Measurements from ENCODE around the gene ACAD11.

Gene ACAD11, protein sequence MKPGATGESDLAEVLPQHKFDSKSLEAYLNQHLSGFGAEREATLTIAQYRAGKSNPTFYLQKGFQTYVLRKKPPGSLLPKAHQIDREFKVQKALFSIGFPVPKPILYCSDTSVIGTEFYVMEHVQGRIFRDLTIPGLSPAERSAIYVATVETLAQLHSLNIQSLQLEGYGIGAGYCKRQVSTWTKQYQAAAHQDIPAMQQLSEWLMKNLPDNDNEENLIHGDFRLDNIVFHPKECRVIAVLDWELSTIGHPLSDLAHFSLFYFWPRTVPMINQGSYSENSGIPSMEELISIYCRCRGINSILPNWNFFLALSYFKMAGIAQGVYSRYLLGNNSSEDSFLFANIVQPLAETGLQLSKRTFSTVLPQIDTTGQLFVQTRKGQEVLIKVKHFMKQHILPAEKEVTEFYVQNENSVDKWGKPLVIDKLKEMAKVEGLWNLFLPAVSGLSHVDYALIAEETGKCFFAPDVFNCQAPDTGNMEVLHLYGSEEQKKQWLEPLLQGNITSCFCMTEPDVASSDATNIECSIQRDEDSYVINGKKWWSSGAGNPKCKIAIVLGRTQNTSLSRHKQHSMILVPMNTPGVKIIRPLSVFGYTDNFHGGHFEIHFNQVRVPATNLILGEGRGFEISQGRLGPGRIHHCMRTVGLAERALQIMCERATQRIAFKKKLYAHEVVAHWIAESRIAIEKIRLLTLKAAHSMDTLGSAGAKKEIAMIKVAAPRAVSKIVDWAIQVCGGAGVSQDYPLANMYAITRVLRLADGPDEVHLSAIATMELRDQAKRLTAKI

GRCh38 chr3:132659365-132660051 is at the start of gene ACAD11:
ACAD11 (minus strand) TSS chr3:132659809; CDS start chr3:132659751, 58 bp downstream.
- peak; percentile 69 for DNase-seq

- DNase-seq, result no peak
Observed at GRCh38 chr3:132703733-132704132, 44.1 kb upstream of the ACAD11 start.

GRCh38 chr3:132695422-132695821 is 35.8 kb upstream of the ACAD11 start:
- DNase-seq, result no peak

DNA sequence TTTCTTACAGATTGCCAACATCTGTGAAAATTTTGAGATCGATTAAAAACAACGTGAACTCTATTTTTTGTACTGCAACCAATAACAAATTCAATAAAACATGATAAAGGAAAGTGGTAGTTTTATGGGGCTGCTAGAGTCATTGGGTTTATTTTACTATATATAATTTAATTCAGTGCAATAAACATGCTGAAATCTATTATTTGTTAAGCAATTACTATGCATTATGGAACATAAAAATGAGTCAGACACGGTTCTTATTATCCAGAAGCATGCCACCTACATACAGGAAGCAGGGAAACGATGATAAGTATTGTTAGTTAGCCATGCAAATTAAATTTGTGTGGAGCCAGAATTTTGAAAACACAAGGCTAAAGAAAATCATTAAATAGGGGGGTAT is 35.4 kb upstream of the ACAD11 start:
- no peak for DNase-seq

DNA sequence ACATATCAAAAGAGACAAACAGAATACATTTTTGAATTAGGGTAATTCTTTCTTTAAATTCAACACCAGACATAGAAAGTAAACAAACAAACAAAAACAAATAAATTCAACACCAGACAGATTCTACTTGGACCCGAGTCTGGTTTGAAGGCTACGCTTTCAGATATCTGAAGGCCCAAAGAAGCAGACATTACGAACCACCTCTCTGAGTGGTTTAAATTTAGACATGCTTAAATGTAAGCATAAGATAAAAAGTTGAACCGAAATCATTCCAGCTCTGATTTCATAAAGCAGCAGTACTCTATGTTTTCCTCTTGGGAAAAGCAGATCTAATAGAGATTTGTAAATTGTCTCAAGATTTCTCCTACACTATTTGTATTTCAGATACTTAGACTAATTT is 30.4 kb upstream of the ACAD11 start:
- no peak for DNase-seq

GRCh38 chr3:132682201-132682600 is 22.6 kb upstream of the ACAD11 start:
- DNase-seq, result no peak

DNA sequence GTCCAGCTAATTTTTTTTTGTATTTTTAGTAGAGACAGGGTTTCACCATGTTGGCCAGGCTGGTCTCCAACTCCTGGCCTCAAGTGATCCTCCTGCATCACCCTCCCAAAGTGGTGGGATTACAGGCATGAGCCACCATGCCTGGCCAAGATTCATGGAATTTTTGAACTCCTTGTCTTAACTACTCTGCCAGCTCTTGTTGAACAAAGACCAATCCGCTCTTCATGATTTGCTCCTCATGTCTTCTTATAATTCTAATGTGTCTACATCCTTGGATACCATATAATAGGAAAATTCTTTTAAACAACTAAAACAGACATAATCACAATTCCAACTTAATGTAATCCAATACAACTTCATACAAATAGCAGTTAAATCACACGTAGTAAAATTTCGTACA is 21.8 kb upstream of the ACAD11 start:
- no peak for DNase-seq

DNA sequence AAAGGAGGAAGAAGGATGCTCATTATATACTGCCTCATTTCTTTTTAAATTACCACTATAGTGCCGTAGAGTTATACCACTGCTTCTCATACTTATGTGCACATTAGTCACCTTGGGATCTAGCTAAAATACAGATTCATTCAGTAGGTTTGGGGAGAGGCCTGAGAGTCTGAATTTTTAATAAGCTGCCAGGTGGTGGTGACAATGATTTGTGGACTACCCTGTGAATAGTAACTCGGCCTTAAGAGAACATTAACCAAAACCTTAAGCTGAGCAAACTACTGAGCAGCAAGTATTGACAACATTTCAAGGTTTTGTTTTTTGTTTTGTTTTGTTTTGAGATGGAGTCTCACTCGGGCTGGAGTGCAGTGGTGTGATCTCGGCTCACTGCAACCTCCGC is 20.3 kb upstream of the ACAD11 start:
- no peak for DNase-seq

GRCh38 chr3:132675408-132675807 is 15.8 kb upstream of the ACAD11 start:
- DNase-seq, result no peak

DNA sequence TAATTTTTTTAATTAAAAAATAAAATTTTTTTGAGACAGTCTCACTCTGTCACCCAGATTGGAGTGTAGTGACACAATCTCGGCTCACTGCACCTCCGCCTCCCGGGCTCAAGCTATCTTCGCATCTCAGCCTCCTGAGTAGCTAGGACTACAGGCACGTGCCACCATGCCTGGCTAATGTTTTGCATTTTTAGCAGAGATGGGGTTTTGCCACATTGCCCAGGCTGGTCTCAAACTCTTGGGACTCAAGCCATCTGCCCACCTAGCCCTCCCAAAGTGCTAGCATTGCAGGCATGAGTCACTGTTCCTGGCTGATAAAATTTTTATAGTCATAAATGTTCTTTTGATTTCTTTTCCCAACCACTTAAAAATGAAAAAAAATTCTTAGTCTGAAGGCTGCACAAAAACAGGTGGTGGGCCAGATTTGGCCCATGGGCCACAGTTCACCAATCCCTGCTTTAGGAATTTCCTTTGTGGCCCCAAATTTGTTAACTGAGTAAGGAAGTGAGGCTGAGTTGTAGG is 9.7 kb upstream of the ACAD11 start:
- no peak for DNase-seq

GRCh38 chr3:132665230-132665745 is 5.7 kb upstream of the ACAD11 start:
- DNase-seq, result no peak

DNA sequence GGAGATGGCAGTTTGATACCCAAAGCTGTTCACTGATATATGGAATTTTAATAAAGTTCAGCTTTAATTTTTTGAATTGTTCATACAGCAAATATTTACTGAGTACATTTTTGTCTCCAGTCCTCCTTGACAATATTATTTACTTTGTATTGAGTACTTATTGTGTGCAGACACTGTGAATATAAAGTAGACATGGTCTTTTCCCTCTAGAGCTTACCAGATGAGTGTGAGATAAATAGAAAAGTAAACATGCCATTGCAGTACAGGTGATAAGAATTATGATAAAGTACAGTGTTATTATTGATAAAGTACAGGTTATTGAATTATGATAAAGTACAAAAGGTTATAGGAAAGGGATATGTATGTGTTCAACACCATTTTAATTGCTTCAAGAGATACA is 2.6 kb upstream of the ACAD11 start:
- DNase-seq, result no peak

DNA sequence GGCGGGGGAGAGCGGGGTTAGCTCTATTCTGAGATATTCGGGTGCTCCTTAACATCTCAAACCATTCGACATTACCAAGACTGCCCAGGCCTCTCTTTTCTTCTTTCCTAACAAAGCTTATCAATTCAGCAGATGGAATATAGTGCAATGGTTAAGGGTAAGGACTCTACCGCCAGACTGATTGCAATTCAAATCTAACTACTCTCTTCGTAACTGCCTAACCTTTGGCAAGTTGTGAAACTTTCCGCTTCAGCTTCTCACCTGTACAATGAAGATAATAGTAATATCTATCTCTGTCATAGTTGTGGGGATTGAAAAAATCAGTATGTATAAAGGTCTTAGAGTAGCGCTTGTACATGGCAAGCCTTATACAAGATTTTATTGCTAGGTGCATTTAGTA is 1.5 kb upstream of the ACAD11 start:
- no peak for DNase-seq

DNA sequence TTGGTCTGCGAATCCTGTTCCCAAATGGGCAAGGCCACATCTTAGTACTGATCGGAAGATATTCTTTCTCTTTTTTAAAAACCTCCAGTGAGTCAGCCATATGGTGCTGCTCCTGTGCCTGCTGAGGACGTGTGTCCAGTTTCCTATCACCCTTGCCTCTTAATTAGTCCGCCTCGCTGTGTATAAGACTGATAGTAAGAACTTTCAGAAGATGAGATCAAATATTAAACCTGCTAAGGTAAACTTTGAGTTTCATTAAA is 1.1 kb upstream of the ACAD11 start:
- no peak for DNase-seq

GRCh38 chr3:132660052-132660810 is 622 bp upstream of the ACAD11 start, which contains the start of gene UBA5:
UBA5 (plus strand) TSS chr3:132660329; CDS start chr3:132660538, 209 bp downstream.
- DNase-seq, result peak; percentile 69

- DNase-seq, result no peak
Observed at GRCh38 chr3:132659000-132659364, 627 bp downstream of the ACAD11 start.

DNA sequence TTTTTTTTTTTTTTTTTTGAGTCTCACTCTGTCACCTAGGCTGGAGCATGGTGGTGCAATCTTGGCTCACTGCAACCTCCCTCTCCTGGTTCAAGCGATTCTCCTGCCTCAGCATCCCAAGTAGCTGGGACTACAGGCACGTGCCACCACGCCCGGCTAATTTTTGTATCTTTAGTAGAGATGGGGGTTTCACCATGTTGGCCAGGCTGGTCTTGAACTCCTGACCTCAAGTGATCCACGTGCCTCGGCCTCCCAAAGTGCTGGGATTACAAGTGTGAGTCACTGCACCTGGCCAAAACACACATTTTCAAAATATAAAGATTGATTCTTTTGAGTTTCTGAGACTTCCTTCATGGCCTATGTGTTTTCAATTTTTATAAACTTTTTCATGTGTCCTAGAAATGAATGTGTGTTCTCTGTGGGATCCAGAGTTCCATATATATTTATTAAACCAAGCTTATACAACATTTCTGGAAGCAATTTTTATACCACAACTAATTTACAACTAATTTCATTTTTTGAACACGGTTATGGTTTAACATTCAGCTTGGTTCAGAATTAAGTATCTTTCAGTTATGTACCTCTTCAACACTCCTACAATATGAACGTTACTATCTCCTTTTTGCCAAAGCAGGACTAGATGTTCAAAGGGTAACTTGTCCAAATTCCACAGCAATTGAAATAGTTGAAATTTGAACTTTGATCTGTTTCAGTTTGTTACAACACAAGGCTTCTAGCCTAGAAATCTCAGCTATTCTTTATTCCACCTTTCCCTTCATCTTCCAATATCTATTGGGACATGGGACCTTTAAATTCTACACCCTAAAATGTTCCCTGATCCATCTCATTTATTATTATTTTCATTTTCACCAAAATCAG is 1.5 kb downstream of the ACAD11 start:
- DNase-seq, result no peak

DNA sequence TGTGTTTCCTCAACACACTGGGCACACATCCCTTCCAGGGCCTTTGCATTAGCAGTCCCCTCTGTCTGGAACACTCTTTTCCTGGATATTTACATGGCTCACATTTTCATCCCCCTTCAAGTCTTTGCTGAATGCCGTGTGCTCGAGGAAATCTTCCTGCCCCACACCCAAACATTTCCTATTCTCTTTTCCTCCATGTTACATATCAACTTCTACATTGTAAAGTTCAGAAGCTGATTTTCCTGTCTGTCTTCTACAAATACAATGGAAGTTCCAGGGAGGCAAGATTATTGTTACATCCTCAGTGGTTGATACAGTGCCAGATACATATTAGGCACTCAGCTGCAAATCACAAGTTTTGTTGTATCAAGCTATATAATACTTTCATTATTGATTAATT is 4.1 kb downstream of the ACAD11 start:
- no peak for DNase-seq

GRCh38 chr3:132654721-132655120 is 4.9 kb downstream of the ACAD11 start:
- no peak for DNase-seq

GRCh38 chr3:132654190-132654589 is 5.4 kb downstream of the ACAD11 start:
- no peak for DNase-seq

DNA sequence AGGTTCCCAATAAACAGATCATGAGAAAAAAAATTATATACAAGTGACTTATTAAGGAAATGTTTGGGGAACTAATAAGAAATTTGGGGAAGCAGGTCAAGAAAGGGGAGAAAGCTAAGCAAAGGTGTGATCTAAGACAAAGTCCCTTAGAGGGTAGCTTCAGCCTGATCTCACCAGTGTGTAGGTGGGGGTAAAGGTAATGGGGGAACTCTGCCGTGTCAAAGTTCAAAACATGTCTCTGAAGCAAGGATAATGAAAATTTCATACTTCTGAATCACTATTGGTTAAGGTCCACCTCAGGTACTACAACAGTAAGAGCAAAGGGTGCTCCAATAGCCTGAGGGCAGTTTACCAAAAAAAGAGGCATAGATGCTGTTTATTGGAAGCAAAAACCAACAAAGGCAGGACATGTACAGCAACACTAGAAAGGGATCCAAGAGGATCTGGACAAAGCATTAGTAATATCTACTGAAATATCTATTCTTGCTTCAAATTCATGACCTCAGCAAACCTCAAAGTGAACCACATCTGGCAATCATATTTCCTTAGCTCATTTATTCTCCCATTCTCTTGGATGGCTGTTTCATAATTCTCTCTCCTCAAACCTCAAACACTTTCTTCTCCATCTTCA is 6.9 kb downstream of the ACAD11 start:
- DNase-seq, result no peak

Data from SHP77 treated with DMSO at 0.1 percent for 48 hours (cell line).